ENCODE data around the gene PTPRN2.

PTPRN2 gene

DNA sequence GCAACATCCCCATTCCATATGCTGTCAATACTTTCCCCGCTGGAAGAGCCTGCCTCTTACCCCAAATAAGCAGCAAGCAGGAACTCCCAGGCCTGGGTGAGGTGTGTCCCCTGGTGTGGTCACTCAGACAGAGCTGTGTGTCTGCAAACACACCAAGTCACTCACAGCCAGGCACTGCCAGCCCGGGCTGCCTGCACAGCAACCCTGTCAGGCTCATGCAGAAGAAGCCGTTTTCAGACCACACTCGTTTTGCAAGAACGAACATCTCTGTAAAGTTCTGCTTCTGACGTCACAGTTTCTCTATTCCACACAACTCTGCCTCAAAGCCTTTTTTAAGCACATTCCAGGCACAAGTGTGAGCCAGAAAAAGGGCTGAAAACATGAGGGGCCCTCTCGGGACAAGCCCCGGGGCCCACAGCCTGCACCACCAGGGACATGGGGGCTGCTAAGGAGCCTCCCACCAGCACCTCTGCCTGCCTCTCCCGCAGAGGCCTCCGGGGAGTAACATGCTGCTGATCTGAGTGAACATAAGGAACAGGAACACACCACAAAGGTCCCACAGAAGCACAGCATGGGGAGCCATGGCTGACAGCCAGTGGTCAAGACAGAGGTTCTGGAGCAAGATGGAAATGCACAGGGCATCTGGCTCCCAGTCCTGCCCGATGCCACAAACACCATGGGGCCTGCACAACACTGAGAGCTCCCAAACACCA lies 11.4 kb downstream of the PTPRN2 start:
- DNase-seq, result no peak

DNA sequence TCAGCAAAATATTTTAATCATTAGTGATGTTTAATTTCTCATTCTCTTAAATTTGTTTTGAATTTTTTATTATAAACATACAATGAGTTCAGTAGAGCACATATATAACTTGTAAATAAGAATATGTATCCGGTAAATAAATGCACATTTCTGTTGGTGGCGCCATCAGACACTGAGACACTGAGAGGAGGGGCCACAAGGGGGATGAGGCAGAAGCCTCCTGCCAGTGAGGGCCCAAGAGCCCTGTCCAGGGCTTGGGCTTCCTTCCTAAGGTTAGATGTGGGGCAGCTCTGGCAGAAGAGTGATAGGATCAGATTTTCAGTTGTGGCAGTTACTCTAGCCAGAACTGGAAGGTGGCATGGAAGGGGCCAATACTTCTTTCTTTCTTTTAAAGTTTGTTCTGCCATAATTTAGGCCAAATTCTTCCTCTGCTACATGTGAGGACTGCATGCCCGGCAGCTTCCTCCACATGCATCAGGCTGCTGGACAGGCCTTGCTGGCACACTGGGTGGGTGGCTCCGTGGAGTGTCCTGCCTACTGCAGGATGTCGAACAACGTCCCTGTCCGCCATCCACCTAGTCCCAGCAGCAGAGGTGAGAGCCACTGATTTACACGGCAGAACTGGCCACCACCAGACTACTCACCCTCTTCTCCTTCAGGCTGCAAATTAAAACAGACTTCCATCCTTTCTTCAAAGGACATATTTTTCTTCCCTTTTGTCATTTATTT lies 13.2 kb downstream of the PTPRN2 start:
- peak in 1 of 2 experiments; percentile 12 for DNase-seq

DNA sequence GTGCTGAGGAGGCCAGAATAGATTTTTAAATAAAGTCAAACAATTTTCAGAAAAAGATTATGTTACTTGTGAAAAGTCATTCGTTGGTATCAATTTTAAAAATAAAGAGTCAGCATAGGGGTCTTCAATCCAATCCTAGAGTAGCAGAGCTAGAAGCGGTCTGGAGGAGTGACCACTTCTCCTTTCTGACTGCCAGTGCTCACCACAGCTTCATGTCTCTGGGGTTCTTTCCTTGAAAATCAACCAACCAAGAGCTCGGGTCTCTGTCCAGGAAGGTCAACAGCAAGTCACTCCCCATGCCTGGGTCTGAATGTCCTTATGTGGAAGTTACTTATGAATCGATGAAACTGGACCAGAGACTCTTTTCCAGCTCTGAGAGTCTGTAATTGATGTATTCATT lies 14.3 kb downstream of the PTPRN2 start:
- DNase-seq, result no peak

DNA sequence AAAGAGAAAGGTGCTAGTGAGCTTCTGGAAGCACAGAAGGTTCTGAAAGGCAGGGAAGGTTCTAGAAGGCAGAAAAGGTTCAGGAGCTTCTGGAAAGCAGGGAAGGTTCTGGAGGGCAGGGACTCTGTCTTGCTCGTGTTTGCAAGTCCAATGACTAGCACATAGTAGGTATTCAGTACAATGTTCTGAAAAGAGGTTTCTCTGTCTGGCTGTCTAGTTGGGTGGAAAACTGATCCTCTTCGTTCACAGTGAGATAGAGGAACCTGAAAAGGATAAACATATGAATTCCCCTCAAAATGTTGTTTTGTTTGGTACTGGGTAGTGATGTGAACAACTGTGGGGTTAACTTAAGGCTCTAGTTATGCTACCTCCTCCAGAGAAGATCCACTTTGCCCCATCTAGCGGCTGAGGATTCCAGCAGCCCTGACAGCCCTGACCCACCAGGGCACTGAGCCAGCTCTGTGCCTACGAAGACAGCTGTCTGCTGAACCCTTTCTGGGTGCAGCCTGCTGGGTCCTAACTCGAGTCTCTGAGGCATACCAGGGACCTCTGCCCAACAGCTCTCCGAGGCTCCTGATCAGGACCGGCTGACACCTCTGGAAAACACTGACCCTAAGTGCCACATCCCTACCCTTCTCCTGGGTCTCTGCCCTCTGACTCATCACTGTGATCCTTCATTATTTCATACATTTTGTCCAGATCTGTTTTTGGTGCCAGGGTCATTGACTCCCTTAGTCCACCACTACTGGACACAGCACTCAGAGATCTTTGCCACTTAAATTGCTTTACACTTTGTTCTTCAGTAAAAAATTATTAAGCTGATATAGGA lies 15.4 kb downstream of the PTPRN2 start:
- peak; percentile 20 to 67 for DNase-seq

DNA sequence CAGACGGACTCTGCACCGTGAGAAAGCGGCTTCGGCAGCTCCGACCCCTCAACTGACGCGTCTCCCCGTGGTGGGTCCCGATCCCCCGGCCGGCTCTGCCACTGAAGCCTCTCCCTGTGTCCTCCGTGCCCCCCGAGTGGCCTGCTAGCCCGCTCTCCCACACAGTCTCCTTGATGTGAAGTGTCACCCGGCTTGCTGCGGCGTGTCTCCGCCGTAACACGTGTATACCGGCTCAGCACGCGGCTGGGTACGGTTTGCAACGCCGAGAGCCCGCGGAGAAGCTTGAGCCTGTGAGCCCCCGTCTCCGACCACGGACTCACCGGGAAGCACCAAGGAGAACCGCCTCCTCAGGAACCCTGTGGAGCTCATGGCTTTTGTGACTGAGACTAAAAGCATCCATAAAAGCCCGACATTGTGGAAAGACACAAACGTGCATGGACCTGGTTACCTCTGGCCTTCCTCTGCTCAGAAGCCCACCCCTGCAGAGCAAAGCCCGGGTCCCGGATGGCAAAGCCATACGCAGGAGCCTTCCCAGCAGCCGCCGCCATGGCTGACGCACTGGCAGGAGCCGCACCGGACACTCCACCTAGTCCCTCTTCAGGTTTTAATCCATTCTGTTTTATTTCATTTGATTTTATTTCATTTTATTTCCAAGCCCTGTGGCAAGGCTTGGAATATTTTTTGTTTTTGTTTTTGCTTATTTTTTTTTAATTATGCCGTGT lies 17.0 kb downstream of the PTPRN2 start:
- no peak for DNase-seq

DNA sequence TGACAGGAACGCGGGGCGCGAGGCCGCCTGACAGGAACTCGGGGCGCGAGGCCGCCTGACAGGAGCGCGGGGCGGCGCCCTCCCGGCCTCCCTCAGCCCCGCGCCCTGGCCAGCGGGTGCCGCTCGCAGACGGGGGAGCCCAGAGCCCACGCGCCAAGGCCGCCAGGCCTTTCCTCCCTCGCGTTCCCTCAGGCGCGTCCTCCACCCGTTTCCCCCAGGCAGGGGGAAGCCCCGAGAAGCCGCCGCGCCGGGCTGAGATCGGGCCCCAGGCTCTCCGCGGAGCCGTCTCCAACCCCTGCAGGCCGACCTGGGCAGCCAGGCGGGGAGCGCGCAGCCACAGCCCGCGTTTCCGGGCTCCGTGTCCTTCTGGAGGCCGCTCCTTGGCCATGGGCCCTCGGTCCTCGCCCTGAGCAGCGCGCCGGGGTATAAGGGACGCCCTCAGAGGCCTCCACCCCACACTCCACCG lies 17.7 kb downstream of the PTPRN2 start:
- no peak for DNase-seq

DNA sequence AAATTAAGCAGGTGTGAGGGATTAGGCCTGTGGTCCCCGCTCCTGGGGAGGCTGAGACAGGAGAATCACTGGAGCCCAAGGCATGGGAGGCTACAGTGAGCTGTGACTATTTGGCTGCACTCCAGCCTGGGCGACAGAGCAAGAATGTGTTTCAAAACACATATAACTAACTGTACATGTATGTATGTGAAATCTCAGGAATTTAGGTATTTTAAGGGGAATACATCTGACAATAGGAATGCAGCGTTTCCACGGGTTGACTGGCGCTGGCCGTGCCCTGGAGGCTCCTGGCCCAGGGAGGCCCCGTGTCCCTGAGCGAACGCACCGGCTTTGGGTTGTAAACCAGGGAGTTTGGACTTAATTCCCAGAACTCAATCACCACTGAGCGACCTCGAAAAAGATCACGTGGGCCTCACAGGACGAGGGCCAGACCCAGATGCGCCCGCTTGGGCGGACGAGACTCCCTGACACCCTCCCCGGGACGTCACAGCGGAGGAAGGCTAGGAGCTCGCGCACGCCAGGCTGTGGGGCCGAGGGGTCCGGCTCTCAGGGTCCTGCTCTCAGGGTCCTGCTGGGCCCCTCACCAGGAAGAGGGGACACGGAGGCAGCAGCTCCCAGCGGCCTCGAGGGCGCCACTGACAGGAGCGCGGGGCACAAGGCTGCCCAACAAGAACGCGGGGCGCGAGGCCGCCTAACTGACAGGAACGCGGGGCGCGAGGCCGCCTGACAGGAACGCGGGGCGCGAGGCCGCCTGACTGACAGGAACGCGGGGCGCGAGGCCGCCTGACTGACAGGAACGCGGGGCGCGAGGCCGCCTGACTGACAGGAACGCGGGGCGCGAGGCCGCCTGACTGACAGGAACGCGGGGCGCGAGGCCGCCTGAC lies 18.4 kb downstream of the PTPRN2 start:
- no peak for DNase-seq

DNA sequence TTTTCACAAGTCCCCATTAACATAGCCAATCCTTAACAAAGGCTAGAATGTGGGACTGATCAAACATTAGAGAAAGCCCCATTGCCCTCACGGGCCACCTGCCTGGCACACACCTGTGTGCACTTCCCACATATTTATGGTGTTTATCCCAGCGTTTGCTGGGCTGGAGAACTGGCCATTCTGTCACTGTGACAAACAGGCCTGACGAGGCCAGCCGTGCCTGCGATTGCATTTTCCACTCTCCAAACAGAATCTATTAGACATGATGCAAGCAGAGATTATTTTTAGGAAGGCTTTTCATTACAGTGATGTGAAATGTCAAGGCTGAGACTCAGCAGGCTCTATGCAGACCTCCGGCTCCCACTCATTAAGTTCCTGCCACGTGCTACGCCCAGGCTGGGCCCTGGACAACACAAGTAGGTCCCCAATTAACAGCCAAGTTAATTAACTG lies 20.4 kb downstream of the PTPRN2 start:
- no peak for DNase-seq

DNA sequence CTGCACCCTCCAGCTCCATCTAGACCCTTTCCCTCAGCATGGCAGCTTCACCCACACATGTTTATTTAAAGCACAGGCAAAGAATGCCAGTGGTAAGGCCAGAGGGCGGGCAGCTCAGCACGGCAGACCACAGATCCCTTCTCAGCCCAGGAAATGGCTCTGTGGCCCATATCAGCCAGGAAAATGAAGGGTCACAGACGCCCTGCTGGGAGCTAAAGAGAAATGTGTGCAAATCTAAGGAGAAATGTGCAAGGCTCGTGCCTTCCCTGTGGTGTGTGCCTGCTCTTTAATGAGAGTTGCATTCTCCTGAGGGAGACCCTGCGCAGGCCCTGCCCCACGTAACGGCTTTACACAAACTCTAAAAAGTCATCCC lies 23.0 kb downstream of the PTPRN2 start:
- DNase-seq, result no peak

DNA sequence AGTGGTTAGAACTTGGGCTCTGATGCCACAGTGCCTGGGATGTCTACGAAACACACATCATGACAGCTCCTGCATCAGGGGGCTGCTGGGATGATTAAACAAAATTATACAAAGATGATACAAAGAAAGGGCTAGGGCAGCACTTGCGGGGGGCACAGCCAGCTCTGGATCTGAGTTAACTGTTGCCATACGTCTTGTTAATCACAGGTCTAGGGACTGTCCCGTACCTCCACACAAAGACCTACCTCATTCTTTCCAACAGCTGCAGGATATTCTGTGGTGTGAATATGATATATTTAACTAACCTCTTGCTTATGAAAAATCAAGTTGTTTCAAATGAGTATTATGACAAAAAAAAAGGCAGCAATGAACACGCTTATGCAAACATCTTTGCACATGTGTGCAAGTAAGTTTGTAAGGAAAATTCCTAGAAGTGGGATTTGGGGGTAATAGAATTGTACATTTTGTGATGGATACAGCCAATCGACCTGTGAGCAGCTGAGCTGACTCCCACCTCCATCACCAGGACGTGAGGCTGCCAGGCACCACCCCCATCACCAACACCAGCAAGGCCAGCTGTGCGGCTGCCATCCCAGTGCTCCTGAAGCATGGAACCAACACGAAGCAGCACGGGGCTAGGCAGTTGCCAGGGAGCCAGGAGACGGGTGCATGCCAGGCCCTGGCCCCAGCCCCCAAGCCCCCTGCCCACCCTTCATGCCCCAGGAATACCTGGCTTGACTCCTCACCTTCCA lies 23.5 kb downstream of the PTPRN2 start:
- DNase-seq, result no peak

DNA sequence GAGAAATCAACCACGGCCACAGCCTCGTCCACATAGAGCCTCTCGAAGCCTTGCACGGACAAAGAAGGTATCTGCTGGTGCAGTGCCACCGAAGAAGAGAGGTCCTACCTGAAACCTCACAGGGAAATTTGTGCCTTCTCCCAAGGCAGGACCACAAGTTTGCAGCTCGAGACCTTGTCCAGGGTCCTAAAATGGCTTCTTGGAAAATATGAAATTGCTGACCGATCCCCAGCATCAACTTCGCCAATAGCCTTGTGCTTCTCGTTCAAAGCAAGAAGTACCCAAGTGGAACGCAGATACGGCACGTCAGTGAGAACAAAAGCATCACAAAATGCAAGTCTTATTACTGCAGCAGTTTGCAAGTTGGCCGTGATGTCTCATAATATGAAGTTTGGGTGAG lies 24.6 kb downstream of the PTPRN2 start:
- DNase-seq, result no peak

DNA sequence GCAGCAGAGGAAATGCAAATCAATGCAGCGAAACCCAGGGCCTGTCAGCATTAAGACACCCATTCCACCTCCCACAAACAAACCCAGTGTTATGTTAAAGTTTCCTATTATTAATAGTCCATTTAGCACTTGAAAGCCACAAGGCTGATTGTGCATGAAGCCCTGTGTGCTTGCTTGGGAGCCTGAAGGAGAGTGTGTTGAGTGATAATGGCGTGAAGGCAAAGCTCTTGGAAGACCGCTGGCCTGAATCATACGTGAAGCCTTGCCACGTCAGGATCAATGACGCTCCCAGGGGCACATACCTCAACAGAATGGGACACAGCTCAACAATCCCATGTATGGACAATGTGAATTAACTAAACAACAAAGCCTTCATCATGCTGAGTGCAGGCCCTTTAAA lies 25.1 kb downstream of the PTPRN2 start:
- DNase-seq, result no peak

DNA sequence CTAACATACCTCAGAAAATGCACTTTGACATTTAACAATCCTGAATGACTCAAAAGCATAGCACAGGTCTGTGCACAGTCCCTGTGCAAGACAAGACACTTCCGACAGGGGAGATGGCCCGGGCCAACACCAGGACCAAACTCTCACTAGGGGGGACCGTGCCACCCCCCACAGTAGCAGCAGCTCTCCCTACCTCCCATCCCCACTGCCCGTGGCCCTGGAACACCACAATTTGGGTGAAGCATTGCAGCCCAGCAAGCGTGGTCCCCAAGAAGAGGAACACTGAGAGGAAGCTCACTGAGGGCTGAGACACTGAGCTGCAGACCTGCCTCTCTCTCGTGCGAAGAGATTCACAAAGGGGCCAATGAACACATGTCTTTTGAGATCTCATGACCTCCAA lies 26.0 kb downstream of the PTPRN2 start:
- no peak for DNase-seq

DNA sequence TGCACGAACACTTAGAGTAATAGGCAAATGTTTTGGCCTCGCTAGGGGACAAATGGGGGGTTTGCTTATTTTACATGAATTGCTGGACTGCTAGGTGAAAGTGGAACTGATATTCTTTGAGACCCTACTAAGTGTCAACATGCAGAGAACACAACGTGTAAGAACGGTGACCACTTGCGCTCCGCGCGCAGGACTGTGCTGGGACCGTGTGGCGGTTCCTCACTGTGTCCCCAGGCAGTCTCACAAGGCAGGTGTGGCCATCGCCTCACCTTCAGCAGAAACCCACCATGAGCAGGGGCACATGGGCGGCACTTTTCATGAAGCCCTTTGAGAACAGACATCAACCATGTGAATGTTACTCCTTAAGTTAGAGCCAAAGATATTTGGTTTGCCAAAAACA lies 27.2 kb downstream of the PTPRN2 start:
- DNase-seq, result no peak

DNA sequence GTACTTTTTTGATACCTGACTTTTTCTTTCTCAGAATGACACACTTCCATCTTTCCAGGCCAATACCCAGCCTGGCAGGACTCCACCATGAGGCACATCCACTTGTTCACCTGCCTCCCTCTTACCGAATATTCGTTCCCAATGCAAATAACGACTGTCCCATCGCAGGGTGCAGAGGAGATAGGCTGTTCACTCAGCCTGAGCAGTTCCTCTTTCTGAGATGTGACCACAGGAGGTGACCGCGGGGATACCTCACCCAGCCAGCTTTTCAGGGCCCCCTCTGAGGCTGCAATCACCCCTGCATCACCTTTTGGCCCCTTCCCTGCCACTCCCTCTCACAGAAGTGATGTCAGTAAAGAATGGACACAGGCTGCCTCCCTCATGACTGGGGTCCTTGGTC lies 28.3 kb downstream of the PTPRN2 start:
- DNase-seq, result no peak

DNA sequence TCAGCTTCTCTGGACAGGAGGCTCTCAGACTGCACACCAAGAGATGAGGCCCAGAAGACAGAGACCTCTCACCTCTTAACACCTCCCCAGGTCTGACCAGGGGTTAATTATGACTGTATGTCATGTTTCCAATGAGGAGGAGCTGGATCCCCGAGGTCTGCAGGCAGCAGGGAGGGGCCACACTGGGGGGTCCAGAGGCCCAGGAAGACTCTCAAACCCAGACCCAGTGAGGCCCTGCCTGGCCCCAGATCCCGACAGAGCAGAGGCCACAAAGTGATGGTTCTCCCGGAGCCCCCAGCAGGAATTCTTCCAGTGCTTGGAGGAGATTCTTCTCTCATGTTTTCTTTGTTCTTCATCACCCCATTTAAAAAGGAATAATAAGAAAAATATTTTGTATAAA lies 28.8 kb downstream of the PTPRN2 start:
- no peak for DNase-seq

DNA sequence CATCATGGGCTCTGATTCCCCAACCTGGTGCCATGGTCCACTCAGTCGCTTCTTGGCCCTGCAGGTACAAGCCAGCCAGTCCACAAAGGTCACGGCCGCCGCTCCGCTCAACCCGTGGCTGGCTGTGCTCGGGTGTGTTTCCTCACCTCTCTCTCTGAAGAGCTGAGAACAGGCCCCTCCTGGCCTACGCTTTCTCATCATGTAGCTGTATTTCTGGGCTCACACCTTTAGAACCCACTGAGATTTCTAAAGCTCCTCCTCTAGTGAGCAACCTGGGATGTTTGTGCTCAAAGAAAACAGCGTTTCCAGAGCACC lies 30.2 kb downstream of the PTPRN2 start:
- DNase-seq, result no peak

DNA sequence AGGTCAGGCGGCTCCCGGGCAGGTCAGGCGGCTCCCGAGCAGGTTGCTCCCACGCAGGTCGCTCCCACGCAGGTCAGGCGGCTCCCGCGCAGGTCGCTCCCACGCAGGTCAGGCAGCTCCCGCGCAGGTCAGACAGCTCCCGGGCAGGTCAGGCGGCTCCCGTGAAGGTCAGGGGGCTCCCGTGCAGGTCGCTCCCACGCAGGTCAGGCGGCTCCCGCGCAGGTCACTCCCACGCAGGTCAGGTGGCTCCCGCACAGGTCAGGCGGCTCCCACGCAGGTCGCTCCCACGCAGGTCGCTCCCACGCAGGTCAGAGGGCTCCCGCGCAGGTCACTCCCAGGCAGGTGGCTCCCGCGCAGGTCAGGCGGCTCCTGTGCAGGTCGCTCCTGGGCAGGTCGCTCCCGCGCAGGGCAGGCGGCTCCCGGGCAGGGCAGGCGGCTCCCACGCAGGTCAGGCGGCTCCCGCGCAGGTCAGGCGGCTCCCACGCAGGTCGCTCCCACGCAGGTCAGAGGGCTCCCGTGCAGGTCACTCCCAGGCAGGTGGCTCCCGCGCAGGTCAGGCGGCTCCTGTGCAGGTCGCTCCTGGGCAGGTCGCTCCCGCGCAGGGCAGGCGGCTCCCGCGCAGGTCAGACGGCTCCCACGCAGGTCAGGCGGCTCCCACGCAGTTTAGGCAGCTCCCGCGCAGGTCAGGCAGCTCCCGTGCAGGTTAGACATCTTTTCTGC lies 30.7 kb downstream of the PTPRN2 start:
- DNase-seq, result no peak

DNA sequence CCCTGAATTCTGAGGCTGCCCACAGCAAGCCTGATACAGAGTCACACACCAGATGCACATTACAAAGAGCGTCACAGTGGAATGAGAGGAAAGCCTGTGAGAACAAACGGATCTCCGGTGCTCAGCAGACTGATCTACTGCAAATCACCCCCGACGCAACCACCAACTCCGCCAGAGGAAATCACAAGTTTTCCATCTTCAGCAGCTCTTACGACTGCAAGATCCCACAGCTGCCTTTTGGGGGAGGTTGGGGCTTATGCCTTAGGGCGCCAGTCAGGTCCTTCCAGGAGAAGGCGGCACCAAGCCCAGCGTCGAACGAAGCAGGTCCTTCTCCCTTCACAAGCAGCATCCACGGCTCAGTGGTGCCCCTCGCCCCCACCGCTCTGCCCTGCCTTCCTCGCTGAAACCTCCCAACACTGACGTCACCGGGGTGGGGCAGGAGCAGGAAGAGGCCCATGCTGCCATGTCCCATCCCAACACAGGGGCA lies 32.5 kb downstream of the PTPRN2 start:
- DNase-seq, result no peak

DNA sequence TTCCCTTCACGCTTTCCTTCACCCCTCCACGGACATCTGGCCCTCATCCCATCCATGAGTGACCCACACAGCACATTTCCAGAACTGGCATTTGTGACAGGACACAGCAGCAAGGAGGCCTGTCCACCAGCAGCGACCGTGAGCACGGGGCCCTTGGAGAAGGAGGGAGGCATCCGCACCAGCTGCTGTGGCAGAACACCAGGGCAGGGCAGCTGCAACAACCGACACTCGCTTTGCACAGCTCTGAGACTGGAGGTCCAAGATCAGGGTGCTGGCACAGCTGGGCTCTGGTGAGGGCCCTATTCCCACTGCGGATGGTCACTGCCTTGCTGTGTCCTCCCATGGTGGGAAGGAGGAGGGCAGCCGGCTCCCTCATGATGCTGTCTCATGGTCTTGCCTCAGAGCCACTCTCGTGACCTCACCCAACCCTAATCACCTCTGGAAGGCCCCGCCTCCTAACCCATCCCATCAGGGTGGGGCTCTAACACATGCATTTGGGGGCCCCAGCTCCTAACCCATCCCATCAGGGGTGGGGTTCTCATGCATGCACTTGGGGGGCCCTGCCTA lies 36.7 kb downstream of the PTPRN2 start:
- DNase-seq, result peak in 1 of 2 experiments; percentile 45

All from NCI-H524 (cell line).